Vagina (tissue), 2 donors: ENCODE measurements around the gene OBSCN. TPM values are rescaled to one million over a fixed set of nuclear protein-coding genes. Genes with fewer than 3 reads are reported as not detected.

Source experiments
- DNase-seq, 2 donors: peaks; one replicate each; pipeline ENCODE4 v3.0.0-alpha.2; 2017; ENCODE audit errors: extremely low spot score in 2 of 2
- H3K27ac ChIP-seq: fragments of 200-600 bp; sonication (generic); one replicate; pipeline ENCODE4 v1.5.1; 2019
- H3K27me3 ChIP-seq: fragments of 200-600 bp; sonication (generic); one replicate; pipeline ENCODE4 v1.5.1; 2019
- H3K36me3 ChIP-seq, 2 donors: fragments of 200-600 bp; sonication (generic); one replicate each; pipeline ENCODE4 v1.5.1; 2017 to 2019
- H3K4me1 ChIP-seq: fragments of 200-600 bp; sonication (generic); one replicate; pipeline ENCODE4 v1.5.1; 2019
- H3K4me3 ChIP-seq, 2 donors: fragments of 200-600 bp; sonication (generic); 1 replicate in 1 of 2; 2 replicates in 1 of 2; pipeline ENCODE4 v1.5.1; 2016 to 2019
- H3K9me3 ChIP-seq: fragments of 200-600 bp; sonication (generic); one replicate; pipeline ENCODE4 v1.5.1; 2019
- POLR2A ChIP-seq, 2 donors: fragments of 450-650 bp; IDR thresholded peaks; one replicate each; pipeline ENCODE4 v1.6.1; 2017; ENCODE audit warnings: antibody characterized with exemption in 2 of 2, mild to moderate bottlenecking in 2 of 2, moderate library complexity in 2 of 2
- POLR2AphosphoS5 ChIP-seq, 2 donors: sonication (generic); formaldehyde crosslinking; IDR thresholded peaks; one replicate each; pipeline ENCODE4 v1.9.0; 2017; ENCODE audit warnings: antibody characterized with exemption in 2 of 2, mild to moderate bottlenecking in 2 of 2, low read depth in 1 of 2; ENCODE audit not compliant: insufficient read depth in 1 of 2
- intact Hi-C: fragments of 100-400 bp; cut with DNase I; formaldehyde crosslinking; loops from one replicate; pipeline ENCODE4 v1.15.1; 2023
- total RNA-seq: library from RNA; depleted of rRNA; stranded (reverse); fragments of >200 nt; gene quantifications from one replicate; pipeline ENCODE4 v1.2.3, GENCODE V29; 2016
- TF ChIP-seq, protein P1 (sequence below), 3 experiments: fragments of 450-650 bp in 2 of 3; fragments of 200-600 bp in 1 of 3; sonication (generic) in 1 of 3; IDR thresholded peaks; one replicate each; pipeline ENCODE4 v1.5.1; 2017 to 2019; ENCODE audit warnings: antibody characterized with exemption in 3 of 3, mild to moderate bottlenecking in 2 of 3, moderate library complexity in 2 of 3

The OBSCN gene
- total RNA-seq, 1 donor from 2014 or later = 35.8 TPM

DNA sequence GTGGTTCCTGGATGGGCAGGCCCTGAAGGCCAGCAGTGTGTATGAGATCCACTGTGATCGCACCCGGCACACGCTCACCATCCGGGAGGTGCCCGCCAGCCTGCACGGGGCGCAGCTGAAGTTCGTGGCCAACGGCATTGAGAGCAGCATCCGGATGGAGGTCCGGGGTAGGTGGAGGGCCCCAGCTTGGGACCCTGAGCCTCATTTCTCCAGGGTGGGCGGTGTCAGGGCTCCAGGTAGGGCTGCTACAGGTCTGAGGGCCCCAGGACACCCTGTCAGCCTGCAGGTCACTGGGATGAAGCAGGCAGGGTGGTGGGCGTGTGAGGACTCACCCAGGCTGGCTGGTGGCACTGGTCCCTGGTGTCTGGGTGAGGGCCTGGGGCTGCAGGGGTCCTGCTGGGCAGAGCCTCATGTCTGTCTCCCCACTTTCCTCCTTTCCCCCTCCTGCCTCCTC is 7.8 kb downstream of the OBSCN start:
- Histone ChIP-seq H3K36me3 (peaks cover 0 to 8% of the 10 kb centered on the region in 2 donors), H3K27me3 (no peaks in the 10 kb centered on the region), H3K9me3 (no peaks in the 10 kb centered on the region), H3K27ac (no peak overlapping the region), H3K4me3 (no peak overlapping the region), H3K4me1 (peaks cover 22% of the 10 kb centered on the region)
- DNase-seq = no peak
- intact Hi-C loops = no loop called here
- TF ChIP-seq POLR2AphosphoS5 (IDR thresholded peaks at IDR 0.05; ENCODE audit: insufficient read depth in 1 of 2, low read depth in 1 of 2) (no peak), POLR2A (IDR thresholded peaks at IDR 0.05) (no peak)
- TF ChIP-seq, protein P1, sequence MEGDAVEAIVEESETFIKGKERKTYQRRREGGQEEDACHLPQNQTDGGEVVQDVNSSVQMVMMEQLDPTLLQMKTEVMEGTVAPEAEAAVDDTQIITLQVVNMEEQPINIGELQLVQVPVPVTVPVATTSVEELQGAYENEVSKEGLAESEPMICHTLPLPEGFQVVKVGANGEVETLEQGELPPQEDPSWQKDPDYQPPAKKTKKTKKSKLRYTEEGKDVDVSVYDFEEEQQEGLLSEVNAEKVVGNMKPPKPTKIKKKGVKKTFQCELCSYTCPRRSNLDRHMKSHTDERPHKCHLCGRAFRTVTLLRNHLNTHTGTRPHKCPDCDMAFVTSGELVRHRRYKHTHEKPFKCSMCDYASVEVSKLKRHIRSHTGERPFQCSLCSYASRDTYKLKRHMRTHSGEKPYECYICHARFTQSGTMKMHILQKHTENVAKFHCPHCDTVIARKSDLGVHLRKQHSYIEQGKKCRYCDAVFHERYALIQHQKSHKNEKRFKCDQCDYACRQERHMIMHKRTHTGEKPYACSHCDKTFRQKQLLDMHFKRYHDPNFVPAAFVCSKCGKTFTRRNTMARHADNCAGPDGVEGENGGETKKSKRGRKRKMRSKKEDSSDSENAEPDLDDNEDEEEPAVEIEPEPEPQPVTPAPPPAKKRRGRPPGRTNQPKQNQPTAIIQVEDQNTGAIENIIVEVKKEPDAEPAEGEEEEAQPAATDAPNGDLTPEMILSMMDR (IDR thresholded peaks at IDR 0.05) = no peak

DNA sequence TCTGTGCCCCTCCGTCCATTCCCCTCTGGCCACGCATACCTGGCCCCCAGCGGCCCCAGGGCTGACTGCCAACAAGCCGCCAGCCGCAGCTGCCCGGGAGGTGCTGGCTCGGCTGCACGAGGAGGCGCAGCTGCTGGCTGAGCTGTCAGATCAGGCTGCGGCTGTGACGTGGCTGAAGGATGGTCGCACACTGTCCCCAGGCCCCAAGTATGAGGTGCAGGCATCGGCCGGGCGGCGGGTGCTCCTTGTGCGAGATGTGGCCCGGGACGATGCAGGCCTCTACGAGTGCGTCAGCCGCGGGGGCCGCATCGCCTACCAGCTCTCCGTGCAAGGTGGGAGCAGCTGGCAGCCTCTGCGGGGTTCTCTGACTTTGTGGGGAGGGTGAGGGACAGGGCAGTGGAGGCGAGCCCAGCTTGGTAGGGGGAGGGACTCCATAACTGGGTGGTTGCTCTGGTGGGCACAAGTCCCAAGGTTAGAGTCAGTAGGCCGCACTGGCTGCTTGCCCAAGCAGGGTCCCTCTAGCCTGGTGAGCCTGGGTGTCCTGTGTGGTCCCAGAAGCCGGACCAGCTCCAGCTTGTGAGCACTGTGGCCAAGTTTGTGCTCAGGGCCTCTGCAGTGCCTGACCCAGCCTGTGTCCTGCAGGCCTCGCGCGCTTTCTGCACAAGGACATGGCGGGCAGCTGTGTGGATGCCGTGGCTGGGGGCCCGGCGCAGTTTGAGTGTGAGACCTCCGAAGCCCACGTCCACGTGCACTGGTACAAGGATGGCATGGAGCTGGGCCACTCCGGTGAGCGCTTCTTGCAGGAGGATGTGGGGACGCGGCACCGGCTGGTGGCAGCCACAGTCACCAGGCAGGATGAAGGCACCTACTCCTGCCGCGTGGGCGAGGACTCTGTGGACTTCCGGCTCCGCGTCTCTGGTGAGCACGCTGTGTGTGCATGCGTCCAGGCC is 8.8 kb downstream of the OBSCN start:
- H3K27me3 ChIP-seq = no peaks in the 10 kb centered on the region
- H3K4me3 ChIP-seq = no peak overlapping the region
- DNase-seq = peak in 1 of 2 donors; percentile 65
- peaks cover 0 to 8% of the 10 kb centered on the region in 2 donors for H3K36me3 ChIP-seq
- intact Hi-C loops = no loop called here
- H3K4me1 ChIP-seq = peaks cover 22% of the 10 kb centered on the region
- no peaks in the 10 kb centered on the region for H3K9me3 ChIP-seq
- H3K27ac ChIP-seq = no peak overlapping the region
- TF ChIP-seq, protein P1 (IDR thresholded peaks at IDR 0.05) = no peak
- TF ChIP-seq POLR2A (IDR thresholded peaks at IDR 0.05) = no peak
- no peak for TF ChIP-seq POLR2AphosphoS5 (IDR thresholded peaks at IDR 0.05; ENCODE audit: insufficient read depth in 1 of 2, low read depth in 1 of 2)

DNA sequence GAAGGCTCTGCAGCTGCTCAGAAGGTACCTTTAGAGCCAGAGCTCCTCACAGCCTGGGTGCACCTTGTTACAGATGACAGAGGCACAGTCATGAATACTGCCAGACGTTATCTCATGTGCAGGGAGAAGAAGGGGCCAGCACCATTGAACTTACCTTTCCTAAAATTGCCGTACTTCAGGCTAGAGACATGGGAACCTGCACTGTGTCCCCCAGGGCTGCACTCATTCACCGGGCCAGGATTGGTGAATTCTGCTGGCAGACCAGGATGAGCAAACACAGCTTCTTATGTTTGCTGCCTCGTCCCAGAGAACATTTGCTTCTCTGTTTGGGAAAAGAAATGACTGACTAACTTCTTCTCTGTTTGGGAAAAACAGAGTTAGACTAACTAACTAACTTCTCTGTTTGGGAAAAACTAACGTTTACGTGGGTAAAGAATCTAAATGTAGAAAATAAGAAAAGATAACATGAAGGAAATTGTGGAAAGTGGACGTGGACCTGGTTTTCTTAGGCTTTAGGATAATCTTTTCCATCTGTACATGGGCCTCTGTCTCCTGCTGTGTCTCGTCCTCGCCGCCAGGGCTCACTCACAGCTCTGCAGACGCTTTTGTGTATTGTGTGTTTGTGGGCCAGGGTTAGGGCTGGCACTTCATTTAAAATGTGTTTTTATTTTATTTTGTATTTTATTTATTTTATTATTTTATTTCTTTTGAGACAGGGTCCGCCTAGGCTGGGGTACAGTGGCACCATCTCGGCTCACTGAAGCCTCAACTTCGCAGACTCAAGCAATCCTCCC is 9.9 kb downstream of the OBSCN start:
- intact Hi-C loops = no loop called here
- Histone ChIP-seq H3K4me1 (peaks cover 18% of the 10 kb centered on the region), H3K27ac (no peak overlapping the region), H3K27me3 (no peaks in the 10 kb centered on the region), H3K36me3 (peaks cover 0 to 8% of the 10 kb centered on the region in 2 donors), H3K4me3 (no peak overlapping the region), H3K9me3 (no peaks in the 10 kb centered on the region)
- TF ChIP-seq POLR2A (IDR thresholded peaks at IDR 0.05) (no peak), POLR2AphosphoS5 (IDR thresholded peaks at IDR 0.05; ENCODE audit: insufficient read depth in 1 of 2, low read depth in 1 of 2) (no peak)
- TF ChIP-seq, protein P1 (IDR thresholded peaks at IDR 0.05) = no peak
- no peak for DNase-seq

DNA sequence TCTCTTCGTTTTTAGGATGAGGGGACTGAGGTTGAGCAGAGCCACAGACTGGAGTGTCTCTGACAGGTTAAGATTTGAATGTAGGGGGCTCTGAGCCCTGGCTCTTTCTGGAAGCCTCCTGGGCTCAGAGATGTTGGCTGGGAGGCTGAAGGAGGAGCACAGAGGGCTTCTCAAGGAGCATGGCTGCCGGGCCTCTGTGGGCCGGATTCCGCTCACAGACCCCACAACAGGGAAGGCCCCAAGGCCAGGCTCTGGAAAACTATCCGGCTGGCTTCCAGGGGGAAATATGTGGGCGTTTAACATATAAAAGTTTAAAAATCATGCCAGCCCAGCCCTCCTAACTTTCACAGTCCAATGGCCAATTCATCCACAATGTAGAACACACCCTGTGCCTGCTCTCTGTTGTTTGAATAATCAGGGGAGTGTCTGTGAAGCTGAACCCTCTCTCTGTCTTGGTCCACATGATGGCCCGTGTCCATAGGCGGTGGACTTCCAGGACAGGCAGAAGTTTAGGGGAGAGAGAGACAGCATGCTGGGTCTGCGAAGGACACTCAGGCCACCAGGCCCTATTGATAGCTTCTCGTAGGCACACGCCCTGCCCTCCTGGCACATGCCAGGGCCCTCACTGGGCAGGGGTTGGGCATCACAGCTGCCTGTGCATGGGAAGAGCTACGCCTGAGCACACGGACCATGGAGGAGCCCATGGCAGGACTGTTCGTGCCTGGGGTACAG is 10.8 kb downstream of the OBSCN start:
- intact Hi-C loops = no loop called here
- Histone ChIP-seq H3K36me3 (peaks cover 0 to 9% of the 10 kb centered on the region in 2 donors), H3K9me3 (no peaks in the 10 kb centered on the region), H3K27ac (no peak overlapping the region), H3K4me3 (no peak overlapping the region), H3K27me3 (no peaks in the 10 kb centered on the region), H3K4me1 (peaks cover 11% of the 10 kb centered on the region)
- no peak for DNase-seq
- no peak for TF ChIP-seq POLR2A (IDR thresholded peaks at IDR 0.05)
- TF ChIP-seq, protein P1 (IDR thresholded peaks at IDR 0.05) = no peak
- TF ChIP-seq POLR2AphosphoS5 (IDR thresholded peaks at IDR 0.05; ENCODE audit: insufficient read depth in 1 of 2, low read depth in 1 of 2) = no peak
